ENCODE measurements around the gene PDK4.
"Not testable (repeated sequence)": the region's sequence is repeated elsewhere in the genome, so short reads cannot be mapped to it uniquely, and the experiment has no call there.

PDK4 gene

DNA sequence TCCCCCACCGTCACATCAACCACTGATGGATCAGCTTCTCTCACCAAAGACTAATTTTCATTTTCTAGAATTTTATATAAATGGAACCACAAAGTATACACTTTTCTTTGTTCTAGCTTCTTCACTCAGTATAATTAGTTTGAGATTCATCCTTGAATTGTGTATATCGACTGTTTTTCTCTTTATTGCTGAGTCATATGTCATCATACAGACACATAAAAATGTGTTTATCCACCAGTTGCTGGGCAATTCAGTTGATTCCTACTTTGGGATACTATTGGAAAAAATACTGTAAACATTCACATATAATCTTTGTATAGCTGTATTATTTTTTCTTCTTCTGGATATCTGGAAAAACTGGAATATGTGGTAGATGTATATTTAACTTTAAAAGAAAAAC, 26.6 kb downstream of the PDK4 start:
- DNase-seq (ENCODE audit: low spot score): no peak

DNA sequence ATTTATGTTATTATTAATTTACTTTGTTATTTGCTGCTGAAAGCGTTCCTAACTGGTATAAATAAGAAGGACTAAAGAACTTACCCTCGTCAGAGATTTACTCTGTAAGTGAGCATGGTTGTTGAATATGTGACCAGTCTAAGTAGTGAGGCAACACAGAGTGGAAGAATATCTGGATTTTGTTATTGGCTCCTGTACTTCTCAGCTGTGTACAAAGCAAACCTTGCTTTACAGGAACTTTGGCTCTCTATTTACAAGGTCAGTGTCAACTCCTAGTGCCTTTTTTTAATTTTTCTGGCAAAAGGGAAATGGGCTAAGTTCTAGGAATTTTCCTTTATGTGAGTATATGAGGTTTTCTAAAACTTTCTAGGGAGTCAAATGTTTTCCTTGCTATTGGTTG, 35.6 kb downstream of the PDK4 start:
- no peak for DNase-seq (ENCODE audit: low spot score)

- DNase-seq (ENCODE audit: low spot score): no peak
Measured at GRCh38 chr7:95558864-95559263, 37.5 kb downstream of the PDK4 start.

GRCh38 chr7:95556777-95557176, 39.5 kb downstream of the PDK4 start:
- no peak for DNase-seq (ENCODE audit: low spot score)

DNA sequence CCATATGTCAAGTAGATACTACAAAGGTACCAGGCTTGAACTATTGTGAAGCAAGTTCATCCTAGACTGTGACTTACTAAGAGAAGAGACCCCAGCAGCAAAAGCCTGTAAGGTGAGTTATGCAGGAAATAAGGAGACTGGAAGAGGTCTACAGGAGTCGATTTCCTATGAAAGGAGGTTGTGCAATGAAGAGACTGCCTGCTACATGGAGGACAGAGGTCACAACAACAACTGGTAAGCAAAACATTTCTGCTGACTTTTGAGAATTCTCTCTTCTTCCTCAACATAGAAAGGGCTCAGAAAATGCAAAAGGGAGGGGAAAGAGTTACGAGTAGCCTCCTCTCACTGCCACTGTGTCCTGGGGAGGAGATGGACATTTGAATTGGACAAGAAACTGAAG, 42.4 kb downstream of the PDK4 start:
- DNase-seq (ENCODE audit: low spot score): no peak

GRCh38 chr7:95552010-95552926, 44.0 kb downstream of the PDK4 start:
- DNase-seq (ENCODE audit: low spot score): not testable (repeated sequence)

GRCh38 chr7:95550546-95550945, 45.8 kb downstream of the PDK4 start:
- DNase-seq (ENCODE audit: low spot score): no peak

DNA sequence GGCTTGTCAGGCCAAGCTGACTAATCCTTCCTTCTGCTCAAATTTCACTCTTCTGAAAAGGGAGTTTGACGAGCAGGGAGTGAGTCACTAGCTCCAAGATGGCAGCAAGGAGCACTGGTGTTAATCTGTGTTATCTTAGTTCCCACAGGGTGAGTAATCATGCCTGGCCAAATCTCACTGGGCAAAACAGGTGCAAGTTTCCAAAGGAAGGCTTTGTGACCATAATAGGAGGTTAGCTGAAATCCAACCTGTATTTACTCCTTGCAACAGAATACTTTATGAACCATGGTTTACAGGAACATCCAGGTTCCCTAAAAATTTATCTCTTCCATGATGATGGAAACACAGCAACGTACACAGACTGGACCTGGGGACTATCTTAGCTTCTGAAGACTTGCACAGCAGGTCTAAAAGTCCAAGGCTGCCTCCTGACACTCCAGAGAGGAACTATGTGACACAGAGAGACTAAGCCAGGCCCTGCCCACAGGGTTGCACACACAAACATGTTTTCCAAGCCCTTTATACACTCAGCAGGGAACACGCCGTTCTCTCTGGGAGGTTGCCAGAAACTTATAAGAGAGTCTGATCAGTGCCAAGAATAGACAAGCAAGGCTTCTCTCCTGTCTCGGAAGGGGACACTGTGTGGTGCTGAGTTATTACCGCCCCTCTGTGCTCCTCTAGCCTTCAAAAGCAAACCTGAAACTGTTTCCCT, 46.3 kb downstream of the PDK4 start:
- DNase-seq (ENCODE audit: low spot score): no peak

GRCh38 chr7:95547361-95548348, 48.7 kb downstream of the PDK4 start:
- DNase-seq (ENCODE audit: low spot score): no peak

- no peak for DNase-seq (ENCODE audit: low spot score)
Measured at GRCh38 chr7:95546647-95547046, 49.7 kb downstream of the PDK4 start.

DNA sequence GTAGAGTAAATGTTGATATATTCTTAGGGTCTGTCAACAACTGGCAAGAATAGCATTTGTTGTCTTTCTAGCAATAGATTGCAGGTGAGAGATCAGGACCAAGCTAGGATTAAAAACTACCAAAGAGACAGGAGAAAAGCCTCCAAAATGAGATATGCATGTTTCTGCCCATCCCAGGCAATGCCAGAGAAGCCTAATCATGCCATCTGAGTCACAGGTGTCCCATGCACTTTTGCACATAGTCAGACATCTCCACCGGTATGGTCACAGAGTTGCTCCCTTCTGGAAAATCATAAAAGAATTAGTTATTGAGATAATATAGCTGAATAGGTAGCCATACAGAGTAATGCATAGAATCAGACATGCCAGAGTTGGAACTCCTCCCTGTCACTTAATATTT, 50.6 kb downstream of the PDK4 start:
- DNase-seq (ENCODE audit: low spot score): no peak

DNA sequence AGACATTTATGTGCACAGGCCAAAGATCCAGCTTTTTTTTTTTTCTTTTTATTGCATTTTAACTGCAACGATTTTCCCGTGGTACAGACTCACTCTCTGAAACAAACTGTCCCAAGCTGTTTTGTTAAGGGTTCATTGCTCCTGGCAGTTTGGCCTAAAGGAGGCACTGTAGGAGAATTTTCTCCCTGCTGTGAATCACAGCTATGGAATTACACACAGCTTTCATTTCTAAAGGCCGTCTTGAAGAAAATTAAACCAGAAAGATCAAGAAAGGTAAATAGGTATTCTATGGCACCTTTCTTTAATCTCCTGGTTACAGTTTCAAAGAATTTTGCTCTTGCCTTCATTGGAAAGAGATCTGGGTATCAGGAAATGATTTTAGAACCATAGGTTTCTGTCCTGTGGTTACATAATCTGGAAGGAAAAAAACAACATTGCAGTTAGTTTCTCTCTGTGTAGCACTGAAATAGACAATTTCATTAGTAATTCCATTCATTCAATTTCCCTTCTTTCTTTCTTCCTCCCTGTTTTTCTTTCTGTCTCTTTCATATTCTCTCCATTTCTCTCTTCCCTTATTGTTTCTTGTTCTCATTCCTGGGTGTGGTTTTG, 51.2 kb downstream of the PDK4 start:
- DNase-seq (ENCODE audit: low spot score): no peak

DNA sequence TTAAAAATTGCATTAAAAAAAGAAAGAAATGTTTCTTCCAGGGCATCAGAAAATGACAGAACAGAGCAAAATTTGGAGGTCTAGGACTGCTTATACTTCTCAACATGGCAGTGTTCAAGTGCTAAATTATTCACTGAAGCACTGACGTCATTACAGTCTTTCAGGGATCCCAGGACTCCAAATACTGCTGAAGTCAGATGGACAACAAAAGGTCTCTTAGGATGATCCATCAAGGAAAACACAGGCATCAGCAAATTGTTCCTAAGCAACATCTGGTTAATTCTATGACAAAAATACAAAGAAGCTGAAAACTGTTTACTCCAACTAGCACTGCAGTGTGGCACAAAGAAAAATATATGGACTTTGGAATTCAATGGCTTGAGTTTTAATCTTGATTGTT, 52.1 kb downstream of the PDK4 start:
- DNase-seq (ENCODE audit: low spot score): no peak

- no peak for DNase-seq (ENCODE audit: low spot score)
Measured at GRCh38 chr7:95543312-95543711, 53.0 kb downstream of the PDK4 start.

GRCh38 chr7:95540366-95540765, 56.0 kb downstream of the PDK4 start:
- DNase-seq (ENCODE audit: low spot score): no peak

- DNase-seq (ENCODE audit: low spot score): no peak
Measured at GRCh38 chr7:95539426-95539825, 56.9 kb downstream of the PDK4 start.

GRCh38 chr7:95537468-95537867, 58.8 kb downstream of the PDK4 start:
- DNase-seq (ENCODE audit: low spot score): no peak

GRCh38 chr7:95536656-95537311, 59.5 kb downstream of the PDK4 start:
- DNase-seq (ENCODE audit: low spot score): no peak

- no peak for DNase-seq (ENCODE audit: low spot score)
Measured at GRCh38 chr7:95535662-95536061, 60.7 kb downstream of the PDK4 start.

GRCh38 chr7:95534796-95535195, 61.5 kb downstream of the PDK4 start:
- no peak for DNase-seq (ENCODE audit: low spot score)

All from CD4-positive, alpha-beta T cell treated with Interleukin-6 at 100 ng/mL for 8 hours (primary cell).